Stomach (tissue), 9 donors: ENCODE data around the gene TMEM260. TPM values are rescaled to one million over a fixed set of nuclear protein-coding genes. Genes with fewer than 3 reads are reported as not detected.

ENCODE experiments used
- DNase-seq, 2 donors: peaks; one replicate each; pipeline versions ENCODE4 v3.0.0 to v3.0.0-alpha.2; 2013 to 2019
- H3K27ac ChIP-seq, 5 donors: fragments of 200-600 bp in 4 of 5; sonication (generic) in 4 of 5; one replicate each; pipeline ENCODE4 v1.5.1; 2013 to 2019; ENCODE audit warnings: mild to moderate bottlenecking in 1 of 5, moderate library complexity in 1 of 5
- H3K27me3 ChIP-seq, 3 donors: fragments of 200-600 bp; sonication (generic); one replicate each; pipeline ENCODE4 v1.5.1; 2017 to 2019; ENCODE audit warnings: mixed run types in 1 of 3
- H3K36me3 ChIP-seq, 4 donors: fragments of 200-600 bp; sonication (generic); 1 replicate in 3 of 4; 2 replicates in 1 of 4; pipeline ENCODE4 v1.5.1; 2016 to 2019
- H3K4me1 ChIP-seq, 4 donors: fragments of 200-600 bp; sonication (generic); one replicate each; pipeline ENCODE4 v1.5.1; 2016 to 2019
- H3K4me3 ChIP-seq, 4 donors: fragments of 200-600 bp; sonication (generic) in 3 of 4; one replicate each; pipeline ENCODE4 v1.5.1; 2016 to 2019; ENCODE audit warnings: mild to moderate bottlenecking in 1 of 4
- H3K9me3 ChIP-seq, 4 donors: fragments of 200-600 bp; sonication (generic); one replicate each; pipeline ENCODE4 v1.5.1; 2016 to 2019
- CTCF ChIP-seq, 7 experiments: fragments of 450-650 bp in 4 of 7; fragments of 200-600 bp in 3 of 7; sonication (generic) in 3 of 7; IDR thresholded peaks; one replicate each; pipeline ENCODE4 v1.5.1; 2016 to 2019; ENCODE audit warnings: antibody characterized with exemption in 7 of 7, control low read depth in 2 of 7, mild to moderate bottlenecking in 1 of 7
- EP300 ChIP-seq: sonication (generic); formaldehyde crosslinking; IDR thresholded peaks from one replicate; pipeline ENCODE4 v1.6.1; 2017; ENCODE audit warnings: antibody characterized with exemption
- POLR2A ChIP-seq, 4 donors: fragments of 450-650 bp; IDR thresholded peaks; one replicate each; pipeline ENCODE4 v1.6.1; 2016; ENCODE audit warnings: antibody characterized with exemption in 4 of 4, control low read depth in 2 of 4, mild to moderate bottlenecking in 1 of 4, moderate library complexity in 1 of 4
- POLR2AphosphoS5 ChIP-seq, 3 donors: sonication (generic); formaldehyde crosslinking; IDR thresholded peaks; one replicate each; pipeline ENCODE4 v1.6.1; 2016; ENCODE audit warnings: antibody characterized with exemption in 3 of 3
- WGBS, 5 donors: extraction: QIAGEN DNeasy Blood & Tissue Kit in 3 of 5; methylation state at CpG; one replicate each; pipeline versions ENCODE4 v1.1.5 to v1.1.7; 2013 to 2018; 5-methylcytosine and 5-hydroxymethylcytosine counted together
- intact Hi-C: fragments of 100-400 bp; cut with DNase I; formaldehyde crosslinking; loops from one replicate; pipeline ENCODE4 v1.15.1; 2023; ENCODE audit warnings: low total_unique reads
- polyA plus RNA-seq, 3 donors: library from polyadenylated mRNA; stranded (reverse); fragments of 200-250 nt; gene quantifications; one replicate each; pipeline ENCODE4 v1.2.3, GENCODE V29; 2013
- total RNA-seq, 5 donors: library from RNA; depleted of rRNA; stranded (reverse); fragments of >200 nt; gene quantifications; one replicate each; pipeline versions ENCODE4 v1.1.0 to v1.2.3, GENCODE V29; 2014 to 2016
- donor health status: healthy with polysubstance abuse.
- donor health status: Bipolar disorder and iron deficiency.
- donor health status: healthy.

Gene TMEM260
- total and polyA plus RNA-seq, 8 donors = 2.9 to 25.7 (median 9.4) TPM; not detected in 1

- intact Hi-C loops = no loop called here
- Histone ChIP-seq H3K4me3 (no peak overlapping the region), H3K27ac (no peak overlapping the region), H3K27me3 (peaks cover 0 to 6% (median 0%) of the 10 kb centered on the region in 3 donors), H3K4me1 (no peaks in the 10 kb centered on the region), H3K9me3 (no peaks in the 10 kb centered on the region), H3K36me3 (no peaks in the 10 kb centered on the region)
- no peak for DNase-seq
- WGBS, 5 donors = 88 to 96% (median 93%) methylated on average over 2 of the region's 2 CpGs
- TF ChIP-seq POLR2A (IDR thresholded peaks at IDR 0.05) (no peak), EP300 (no peak)
These were observed 39.7 kb upstream of the TMEM260 start for GRCh38 chr14:56539862-56540261.

GRCh38 chr14:56543436-56543835 lies 36.2 kb upstream of the TMEM260 start:
- DNase-seq = no peak
- no peak for TF ChIP-seq POLR2A (IDR thresholded peaks at IDR 0.05)
- no peak for TF ChIP-seq CTCF (IDR thresholded peaks at IDR 0.05)
- no peak for TF ChIP-seq EP300
- no peak for TF ChIP-seq POLR2AphosphoS5 (IDR thresholded peaks at IDR 0.05)
- H3K36me3 ChIP-seq = no peaks in the 10 kb centered on the region
- no peaks in the 10 kb centered on the region for H3K9me3 ChIP-seq
- no peaks in the 10 kb centered on the region for H3K4me1 ChIP-seq
- H3K4me3 ChIP-seq = no peak overlapping the region
- no peaks in the 10 kb centered on the region for H3K27me3 ChIP-seq
- intact Hi-C loops = no loop called here
- no peak overlapping the region for H3K27ac ChIP-seq

GRCh38 chr14:56549721-56550120 lies 29.9 kb upstream of the TMEM260 start:
- Histone ChIP-seq H3K27me3 (peaks cover 0 to 9% (median 0%) of the 10 kb centered on the region in 3 donors), H3K4me3 (no peak overlapping the region), H3K36me3 (no peaks in the 10 kb centered on the region), H3K9me3 (no peaks in the 10 kb centered on the region), H3K4me1 (no peaks in the 10 kb centered on the region), H3K27ac (no peak overlapping the region)
- TF ChIP-seq EP300 (no peak), POLR2A (IDR thresholded peaks at IDR 0.05) (no peak), POLR2AphosphoS5 (IDR thresholded peaks at IDR 0.05) (no peak), CTCF (IDR thresholded peaks at IDR 0.05) (no peak)
- WGBS, 5 donors = 51 to 58% (median 55%) methylated on average over 2 of the region's 2 CpGs
- intact Hi-C loops = no loop called here
- no peak for DNase-seq

- intact Hi-C loops = no loop called here
- no peak overlapping the region for H3K4me3 ChIP-seq
These were observed 27.0 kb upstream of the TMEM260 start for GRCh38 chr14:56552615-56553014.

More at GRCh38 chr14:56552615-56553014, 27.0 kb upstream of the TMEM260 start:
- Histone ChIP-seq H3K9me3 (no peaks in the 10 kb centered on the region), H3K4me1 (no peaks in the 10 kb centered on the region), H3K27me3 (peaks cover 0 to 21% (median 0%) of the 10 kb centered on the region in 3 donors), H3K27ac (no peak overlapping the region), H3K36me3 (no peaks in the 10 kb centered on the region)
- no peak for DNase-seq
- 50 to 64% (median 55%) methylated on average over 4 of the region's 4 CpGs for WGBS, 5 donors
- TF ChIP-seq EP300 (no peak), POLR2A (IDR thresholded peaks at IDR 0.05) (no peak), CTCF (IDR thresholded peaks at IDR 0.05) (no peak), POLR2AphosphoS5 (IDR thresholded peaks at IDR 0.05) (no peak)
